HepG2 (cell line): ENCODE data around the gene MRPL58. TPM values are rescaled to one million over a fixed set of nuclear protein-coding genes. Genes with fewer than 3 reads are reported as not detected.
A peak's percentile ranks its signal among the peaks of the same experiment; 100 is the strongest.

Experiments
- CHCHD3 ChIP-seq: sonication (generic); formaldehyde crosslinking; IDR thresholded peaks from 2 replicates; pipeline ENCODE4 v1.8.0; 2022; ENCODE audit warnings: mild to moderate bottlenecking, missing genetic modification reagents, moderate library complexity
- DR1 ChIP-seq: sonication (generic); formaldehyde crosslinking; IDR thresholded peaks from 2 replicates; pipeline ENCODE4 v1.8.0; 2021; ENCODE audit warnings: mild to moderate bottlenecking, missing genetic modification reagents, inconsistent platforms
- HNRNPH1 ChIP-seq: fragments of 200-400 bp; formaldehyde crosslinking; optimal IDR thresholded peaks from 2 replicates; pipeline ENCODE3; 2017; ENCODE audit warnings: mild to moderate bottlenecking, low read depth, low read length
- IKZF4 ChIP-seq: sonication (generic); formaldehyde crosslinking; IDR thresholded peaks from 2 replicates; pipeline ENCODE4 v1.5.1; 2020; ENCODE audit warnings: borderline replicate concordance, mild to moderate bottlenecking, low read depth, missing genetic modification reagents; ENCODE audit errors: not compliant biosample characterization
- KLF11 ChIP-seq: IDR thresholded peaks from 2 replicates; pipeline ENCODE4 v1.6.1; 2016; ENCODE audit warnings: missing compliant biosample characterization
- MBD4 ChIP-seq: IDR thresholded peaks from 2 replicates; pipeline ENCODE4 v1.6.1; 2012; ENCODE audit warnings: low read length, inconsistent platforms, borderline replicate concordance
- NFE2 ChIP-seq: sonication (generic); formaldehyde crosslinking; IDR thresholded peaks from 2 replicates; pipeline ENCODE4 v1.4.0; 2020; ENCODE audit warnings: missing genetic modification reagents
- RFXAP ChIP-seq: sonication (generic); formaldehyde crosslinking; IDR thresholded peaks from 2 replicates; pipeline ENCODE4 v1.4.0; 2020; ENCODE audit warnings: missing genetic modification reagents, borderline replicate concordance
- SETDB1 ChIP-seq: sonication (generic); formaldehyde crosslinking; IDR thresholded peaks from 2 replicates; pipeline ENCODE4 v1.5.1; 2020; ENCODE audit warnings: missing genetic modification reagents, mild to moderate bottlenecking, borderline replicate concordance
- SNRNP70 ChIP-seq: fragments of 200-400 bp; formaldehyde crosslinking; IDR thresholded peaks from 2 replicates; pipeline ENCODE4 v1.6.1; 2017; ENCODE audit warnings: mild to moderate bottlenecking, low read depth, low read length, moderate library complexity
- ZNF205 ChIP-seq: IDR thresholded peaks from 2 replicates; pipeline ENCODE4 v1.6.1; 2018; ENCODE audit warnings: missing biosample characterization, missing genetic modification reagents
- ZNF776 ChIP-seq: sonication (generic); formaldehyde crosslinking; IDR thresholded peaks from 2 replicates; pipeline ENCODE4 v1.4.0; 2020; ENCODE audit warnings: mild to moderate bottlenecking, missing genetic modification reagents
- polyA plus RNA-seq, 8 experiments: library from polyadenylated mRNA; depleted of rRNA in 3 of 8; stranded (reverse) in 7 of 8; unstranded in 1 of 8; fragments of >200 nt; fragmentation: Illumina TruSeq in 4 of 8; extraction: Trizol in 4 of 8; gene quantifications; 2 replicates each; pipeline versions ENCODE4 v1.2.1 to v1.2.3, GENCODE V29; 2011 to 2016; ENCODE audit warnings: low read depth in 4 of 8, missing spikeins in 1 of 8, mixed read lengths in 1 of 8; ENCODE audit not compliant: insufficient read depth in 1 of 8
- total RNA-seq, 5 experiments: library from RNA; depleted of rRNA; stranded (reverse); fragments of >200 nt; fragmentation: Illumina TruSeq; extraction: Trizol; gene quantifications; 2 replicates each; pipeline ENCODE4 v1.2.3, GENCODE V29; 2016; ENCODE audit warnings: low read depth in 1 of 5
- TF ChIP-seq, protein P1 (sequence below): conservative IDR thresholded peaks from 2 replicates; pipeline ENCODE4 v1.6.1; 2018; ENCODE audit warnings: missing genetic modification reagents
- TF ChIP-seq, protein P2 (sequence below), 2 experiments: sonication (generic) in 1 of 2; formaldehyde crosslinking in 1 of 2; IDR thresholded peaks; 2 replicates each; pipeline versions ENCODE4 v1.5.1 to v1.6.1; 2011 to 2020; ENCODE audit warnings: borderline replicate concordance in 1 of 2, low read depth in 1 of 2, low read length in 1 of 2, mild to moderate bottlenecking in 1 of 2, missing genetic modification reagents in 1 of 2, moderate library complexity in 1 of 2
- TF ChIP-seq, protein P3 (sequence below): sonication (generic); formaldehyde crosslinking; IDR thresholded peaks from 2 replicates; pipeline ENCODE4 v1.5.0; 2020; ENCODE audit warnings: mild to moderate bottlenecking, missing genetic modification reagents
- TF ChIP-seq, protein P4 (sequence below): sonication (generic); formaldehyde crosslinking; IDR thresholded peaks from 2 replicates; pipeline ENCODE4 v1.8.0; 2023; ENCODE audit warnings: mild to moderate bottlenecking, missing genetic modification reagents
- TF ChIP-seq, protein P5 (sequence below): sonication (generic); formaldehyde crosslinking; IDR thresholded peaks from 2 replicates; pipeline ENCODE4 v1.8.0; 2022; ENCODE audit warnings: missing genetic modification reagents, mild to moderate bottlenecking, inconsistent platforms, borderline replicate concordance
- TF ChIP-seq, protein P6 (sequence below): sonication (generic); formaldehyde crosslinking; IDR thresholded peaks from 2 replicates; pipeline ENCODE4 v1.4.0; 2020; ENCODE audit warnings: missing genetic modification reagents

Gene MRPL58
- total and polyA plus RNA-seq, 2 of the 13 experiments (the other 11 are each of a cell fraction or from before 2014, with no cell fraction given): 44.9 to 68.9 TPM

DNA sequence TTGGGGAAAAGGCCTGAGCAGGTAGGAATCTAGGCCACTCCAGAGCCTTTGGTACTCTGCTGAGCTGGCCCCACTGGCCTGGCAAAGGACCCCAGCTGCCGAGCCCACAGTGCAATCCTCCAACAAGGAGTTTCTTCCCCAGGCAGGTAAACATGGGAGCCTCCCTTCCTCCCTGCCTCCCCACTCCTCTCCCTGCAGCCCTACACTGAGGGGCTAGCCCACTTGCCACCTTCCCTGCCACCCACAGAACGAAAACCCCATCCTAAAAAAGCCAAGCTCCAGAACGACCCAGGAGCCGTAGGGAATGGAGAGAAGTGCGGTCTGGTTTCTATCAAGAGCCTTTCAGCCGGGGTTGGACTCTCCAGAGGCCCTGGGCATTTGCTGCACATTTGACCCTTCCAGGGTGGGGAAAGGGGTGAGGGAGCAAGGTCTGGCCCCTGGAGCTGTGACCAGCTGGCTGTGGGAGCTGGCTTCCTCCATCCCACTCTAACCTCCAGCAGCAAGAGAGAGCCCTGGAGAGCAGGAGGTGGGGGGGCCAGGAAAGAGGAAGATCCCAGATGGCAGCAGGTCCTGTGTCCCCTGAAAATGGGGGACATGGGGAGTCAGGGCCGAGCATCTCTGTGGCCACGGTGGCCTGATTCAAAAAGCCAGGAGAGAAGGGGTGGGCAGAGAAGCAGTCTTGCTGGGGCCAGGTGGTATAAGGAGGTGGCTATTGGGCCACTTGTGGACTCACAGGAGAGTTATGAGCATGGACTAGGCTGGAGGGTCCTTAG is 41.2 kb upstream of the MRPL58 start (continued):
- TF ChIP-seq, protein P1, sequence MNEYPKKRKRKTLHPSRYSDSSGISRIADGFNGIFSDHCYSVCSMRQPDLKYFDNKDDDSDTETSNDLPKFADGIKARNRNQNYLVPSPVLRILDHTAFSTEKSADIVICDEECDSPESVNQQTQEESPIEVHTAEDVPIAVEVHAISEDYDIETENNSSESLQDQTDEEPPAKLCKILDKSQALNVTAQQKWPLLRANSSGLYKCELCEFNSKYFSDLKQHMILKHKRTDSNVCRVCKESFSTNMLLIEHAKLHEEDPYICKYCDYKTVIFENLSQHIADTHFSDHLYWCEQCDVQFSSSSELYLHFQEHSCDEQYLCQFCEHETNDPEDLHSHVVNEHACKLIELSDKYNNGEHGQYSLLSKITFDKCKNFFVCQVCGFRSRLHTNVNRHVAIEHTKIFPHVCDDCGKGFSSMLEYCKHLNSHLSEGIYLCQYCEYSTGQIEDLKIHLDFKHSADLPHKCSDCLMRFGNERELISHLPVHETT (CRISPR knock-in tag): no peak
- TF ChIP-seq HNRNPH1: no peak
- no peak for TF ChIP-seq DR1 (CRISPR knock-in tag)
- TF ChIP-seq NFE2 (CRISPR knock-in tag): no peak
- TF ChIP-seq ZNF776 (CRISPR knock-in tag): no peak
- no peak for TF ChIP-seq SNRNP70
- TF ChIP-seq KLF11: no peak
- 0 out of 2 replicates have a peak, but pooled peaks have one; percentile 24 for TF ChIP-seq CHCHD3 (CRISPR knock-in tag)
- TF ChIP-seq, protein P2, sequence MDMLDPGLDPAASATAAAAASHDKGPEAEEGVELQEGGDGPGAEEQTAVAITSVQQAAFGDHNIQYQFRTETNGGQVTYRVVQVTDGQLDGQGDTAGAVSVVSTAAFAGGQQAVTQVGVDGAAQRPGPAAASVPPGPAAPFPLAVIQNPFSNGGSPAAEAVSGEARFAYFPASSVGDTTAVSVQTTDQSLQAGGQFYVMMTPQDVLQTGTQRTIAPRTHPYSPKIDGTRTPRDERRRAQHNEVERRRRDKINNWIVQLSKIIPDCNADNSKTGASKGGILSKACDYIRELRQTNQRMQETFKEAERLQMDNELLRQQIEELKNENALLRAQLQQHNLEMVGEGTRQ (IDR thresholded peaks at IDR 0.05; ENCODE audit: low read depth, low read length): no peak
- TF ChIP-seq, protein P2 (CRISPR knock-in tag; IDR thresholded peaks at IDR 0.05; ENCODE audit: borderline replicate concordance): no peak
- TF ChIP-seq, protein P3, sequence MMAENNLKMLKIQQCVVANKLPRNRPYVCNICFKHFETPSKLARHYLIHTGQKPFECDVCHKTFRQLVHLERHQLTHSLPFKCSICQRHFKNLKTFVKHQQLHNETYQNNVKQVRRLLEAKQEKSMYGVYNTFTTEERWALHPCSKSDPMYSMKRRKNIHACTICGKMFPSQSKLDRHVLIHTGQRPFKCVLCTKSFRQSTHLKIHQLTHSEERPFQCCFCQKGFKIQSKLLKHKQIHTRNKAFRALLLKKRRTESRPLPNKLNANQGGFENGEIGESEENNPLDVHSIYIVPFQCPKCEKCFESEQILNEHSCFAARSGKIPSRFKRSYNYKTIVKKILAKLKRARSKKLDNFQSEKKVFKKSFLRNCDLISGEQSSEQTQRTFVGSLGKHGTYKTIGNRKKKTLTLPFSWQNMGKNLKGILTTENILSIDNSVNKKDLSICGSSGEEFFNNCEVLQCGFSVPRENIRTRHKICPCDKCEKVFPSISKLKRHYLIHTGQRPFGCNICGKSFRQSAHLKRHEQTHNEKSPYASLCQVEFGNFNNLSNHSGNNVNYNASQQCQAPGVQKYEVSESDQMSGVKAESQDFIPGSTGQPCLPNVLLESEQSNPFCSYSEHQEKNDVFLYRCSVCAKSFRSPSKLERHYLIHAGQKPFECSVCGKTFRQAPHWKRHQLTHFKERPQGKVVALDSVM (CRISPR knock-in tag): peak; percentile 71
- TF ChIP-seq, protein P4, sequence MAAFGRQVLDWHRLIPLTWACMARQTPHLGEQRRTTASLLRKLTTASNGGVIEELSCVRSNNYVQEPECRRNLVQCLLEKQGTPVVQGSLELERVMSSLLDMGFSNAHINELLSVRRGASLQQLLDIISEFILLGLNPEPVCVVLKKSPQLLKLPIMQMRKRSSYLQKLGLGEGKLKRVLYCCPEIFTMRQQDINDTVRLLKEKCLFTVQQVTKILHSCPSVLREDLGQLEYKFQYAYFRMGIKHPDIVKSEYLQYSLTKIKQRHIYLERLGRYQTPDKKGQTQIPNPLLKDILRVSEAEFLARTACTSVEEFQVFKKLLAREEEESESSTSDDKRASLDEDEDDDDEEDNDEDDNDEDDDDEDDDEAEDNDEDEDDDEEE (CRISPR knock-in tag): peak; percentile 67; the same call in 1 of the 2 replicates
- TF ChIP-seq, protein P5, sequence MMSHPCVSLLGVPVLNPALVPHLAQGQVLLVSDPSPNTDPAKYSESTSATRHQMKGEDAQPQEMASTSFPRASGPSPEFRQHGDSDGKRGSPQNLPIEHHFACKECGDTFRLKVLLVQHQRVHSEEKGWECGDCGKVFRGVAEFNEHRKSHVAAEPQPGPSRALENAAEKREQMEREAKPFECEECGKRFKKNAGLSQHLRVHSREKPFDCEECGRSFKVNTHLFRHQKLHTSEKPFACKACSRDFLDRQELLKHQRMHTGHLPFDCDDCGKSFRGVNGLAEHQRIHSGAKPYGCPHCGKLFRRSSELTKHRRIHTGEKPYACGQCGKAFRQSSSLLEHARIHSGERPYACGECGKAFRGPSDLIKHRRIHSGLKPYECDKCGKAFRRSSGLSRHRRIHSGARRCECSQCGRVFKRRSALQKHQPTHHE (CRISPR knock-in tag): no peak
- TF ChIP-seq MBD4: no peak
- TF ChIP-seq, protein P6, sequence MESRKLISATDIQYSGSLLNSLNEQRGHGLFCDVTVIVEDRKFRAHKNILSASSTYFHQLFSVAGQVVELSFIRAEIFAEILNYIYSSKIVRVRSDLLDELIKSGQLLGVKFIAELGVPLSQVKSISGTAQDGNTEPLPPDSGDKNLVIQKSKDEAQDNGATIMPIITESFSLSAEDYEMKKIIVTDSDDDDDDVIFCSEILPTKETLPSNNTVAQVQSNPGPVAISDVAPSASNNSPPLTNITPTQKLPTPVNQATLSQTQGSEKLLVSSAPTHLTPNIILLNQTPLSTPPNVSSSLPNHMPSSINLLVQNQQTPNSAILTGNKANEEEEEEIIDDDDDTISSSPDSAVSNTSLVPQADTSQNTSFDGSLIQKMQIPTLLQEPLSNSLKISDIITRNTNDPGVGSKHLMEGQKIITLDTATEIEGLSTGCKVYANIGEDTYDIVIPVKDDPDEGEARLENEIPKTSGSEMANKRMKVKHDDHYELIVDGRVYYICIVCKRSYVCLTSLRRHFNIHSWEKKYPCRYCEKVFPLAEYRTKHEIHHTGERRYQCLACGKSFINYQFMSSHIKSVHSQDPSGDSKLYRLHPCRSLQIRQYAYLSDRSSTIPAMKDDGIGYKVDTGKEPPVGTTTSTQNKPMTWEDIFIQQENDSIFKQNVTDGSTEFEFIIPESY (CRISPR knock-in tag): no peak
- no peak for TF ChIP-seq ZNF205 (CRISPR knock-in tag)
- no peak for TF ChIP-seq RFXAP (CRISPR knock-in tag)
- TF ChIP-seq SETDB1 (CRISPR knock-in tag): no peak
- TF ChIP-seq IKZF4 (CRISPR knock-in tag): no peak
